Measurements from ENCODE around the gene FXYD1. TPM values are rescaled to one million over a fixed set of nuclear protein-coding genes. Genes with fewer than 3 reads are reported as not detected.

FXYD1 gene
- total RNA-seq, 1 experiment from 2014 or later: not detected

- DNase-seq (ENCODE audit: low spot score): no peak
- no peak overlapping the region for H3K4me3 ChIP-seq (ENCODE audit: low read depth, low read length, poor library complexity, severe bottlenecking)
- CTCF ChIA-PET: no interaction called here
- no peaks in the 10 kb centered on the region for H3K36me3 ChIP-seq (ENCODE audit: insufficient read depth, low read length, poor library complexity, severe bottlenecking)
- H3K4me1 ChIP-seq (ENCODE audit: insufficient read depth, low read length, poor library complexity, severe bottlenecking): no peaks in the 10 kb centered on the region
- TF ChIP-seq EZH2 (IDR thresholded peaks at IDR 0.05; ENCODE audit: borderline replicate concordance, low read depth, low read length, poor library complexity, severe bottlenecking): no peak
- no peak for TF ChIP-seq CTCF (conservative IDR thresholded peaks at IDR 0.05; ENCODE audit: low read depth, low read length)
- intact Hi-C loops (cut with micrococcal nuclease; ENCODE audit: unreplicated experiment): no loop called here
- no TSS peak for BruUV-seq (replicated peaks)
- H3K27me3 ChIP-seq (replicated peaks; ENCODE audit: insufficient read depth, low read depth, low read length, poor library complexity): no peaks in the 10 kb centered on the region
- H3K27ac ChIP-seq (ENCODE audit: low read depth, low read length, poor library complexity, severe bottlenecking): no peak overlapping the region
- peaks cover 5% of the 10 kb centered on the region for H3K9me3 ChIP-seq (ENCODE audit: low read depth, low read length, poor library complexity, severe bottlenecking)
- POLR2A ChIA-PET (ENCODE audit: low non-redundant PET): no interaction called here
Measured at GRCh38 chr19:35169221-35169995, 30.8 kb downstream of the FXYD1 start.

- H3K4me3 ChIP-seq (ENCODE audit: low read depth, low read length, poor library complexity, severe bottlenecking): no peak overlapping the region
- BruUV-seq (replicated peaks): no TSS peak
- no peak overlapping the region for H3K27ac ChIP-seq (ENCODE audit: low read depth, low read length, poor library complexity, severe bottlenecking)
- TF ChIP-seq EZH2 (IDR thresholded peaks at IDR 0.05; ENCODE audit: borderline replicate concordance, low read depth, low read length, poor library complexity, severe bottlenecking) (no peak), CTCF (conservative IDR thresholded peaks at IDR 0.05; ENCODE audit: low read depth, low read length) (no peak)
- intact Hi-C loops (cut with micrococcal nuclease; ENCODE audit: unreplicated experiment): no loop called here
- H3K9me3 ChIP-seq (ENCODE audit: low read depth, low read length, poor library complexity, severe bottlenecking): peaks cover 4% of the 10 kb centered on the region
- no peaks in the 10 kb centered on the region for H3K4me1 ChIP-seq (ENCODE audit: insufficient read depth, low read length, poor library complexity, severe bottlenecking)
- H3K27me3 ChIP-seq (replicated peaks; ENCODE audit: insufficient read depth, low read depth, low read length, poor library complexity): no peaks in the 10 kb centered on the region
- ChIA-PET POLR2A (ENCODE audit: low non-redundant PET) (interaction anchor here (0.5 kb wide), 1 partner anchor 10 kb away, joined by 3 read pairs; no protein-coding TSS in a partner anchor), CTCF (no interaction called here)
- DNase-seq (ENCODE audit: low spot score): no peak
- H3K36me3 ChIP-seq (ENCODE audit: insufficient read depth, low read length, poor library complexity, severe bottlenecking): no peaks in the 10 kb centered on the region
Measured at GRCh38 chr19:35170359-35171061, 31.9 kb downstream of the FXYD1 start.

- TF ChIP-seq CTCF (conservative IDR thresholded peaks at IDR 0.05; ENCODE audit: low read depth, low read length) (no peak), EZH2 (IDR thresholded peaks at IDR 0.05; ENCODE audit: borderline replicate concordance, low read depth, low read length, poor library complexity, severe bottlenecking) (no peak)
- BruUV-seq (replicated peaks): no TSS peak
- no peak for DNase-seq (ENCODE audit: low spot score)
- no peaks in the 10 kb centered on the region for H3K9me3 ChIP-seq (ENCODE audit: low read depth, low read length, poor library complexity, severe bottlenecking)
- H3K36me3 ChIP-seq (ENCODE audit: insufficient read depth, low read length, poor library complexity, severe bottlenecking): no peaks in the 10 kb centered on the region
- no peak overlapping the region for H3K27ac ChIP-seq (ENCODE audit: low read depth, low read length, poor library complexity, severe bottlenecking)
- ChIA-PET CTCF (no interaction called here), POLR2A (ENCODE audit: low non-redundant PET) (no interaction called here)
- H3K27me3 ChIP-seq (replicated peaks; ENCODE audit: insufficient read depth, low read depth, low read length, poor library complexity): no peaks in the 10 kb centered on the region
- H3K4me1 ChIP-seq (ENCODE audit: insufficient read depth, low read length, poor library complexity, severe bottlenecking): no peaks in the 10 kb centered on the region
- no peak overlapping the region for H3K4me3 ChIP-seq (ENCODE audit: low read depth, low read length, poor library complexity, severe bottlenecking)
- intact Hi-C loops (cut with micrococcal nuclease; ENCODE audit: unreplicated experiment): no loop called here
Measured at GRCh38 chr19:35171730-35172129, 33.1 kb downstream of the FXYD1 start.

Data from A673 (cell line).